HepG2 (cell line): ENCODE data around the gene SEPTIN2. TPM values are rescaled to one million over a fixed set of nuclear protein-coding genes. Genes with fewer than 3 reads are reported as not detected.

Experiments used
- ATF2 ChIP-seq: sonication (generic); formaldehyde crosslinking; IDR thresholded peaks from 2 replicates; pipeline ENCODE4 v1.4.0; 2020; ENCODE audit warnings: missing genetic modification reagents
- CEBPB ChIP-seq: IDR thresholded peaks from 2 replicates; pipeline ENCODE4 v1.6.1; 2011; ENCODE audit warnings: low read depth, low read length, improper control_type of control experiment, borderline replicate concordance
- ETV5 ChIP-seq: IDR thresholded peaks from 2 replicates; pipeline ENCODE4 v1.6.1; 2018; ENCODE audit warnings: missing biosample characterization, missing genetic modification reagents, inconsistent platforms, borderline replicate concordance
- FOXK2 ChIP-seq: fragments of 450-650 bp; IDR thresholded peaks from 2 replicates; pipeline ENCODE4 v1.6.1; 2016
- HMGXB4 ChIP-seq, 2 experiments: sonication (generic) in 1 of 2; formaldehyde crosslinking in 1 of 2; IDR thresholded peaks; 2 replicates each; pipeline versions ENCODE4 v1.4.0 to v1.6.1; 2018 to 2020; ENCODE audit warnings: missing genetic modification reagents in 2 of 2, borderline replicate concordance in 1 of 2, low read depth in 1 of 2, mild to moderate bottlenecking in 1 of 2, missing biosample characterization in 1 of 2
- HNRNPLL ChIP-seq: fragments of 200-400 bp; formaldehyde crosslinking; IDR thresholded peaks from 2 replicates; pipeline ENCODE4 v1.6.1; 2017; ENCODE audit warnings: mild to moderate bottlenecking, low read depth, low read length; ENCODE audit not compliant: poor library complexity, severe bottlenecking
- JUN ChIP-seq: sonication (generic); formaldehyde crosslinking; IDR thresholded peaks from 2 replicates; pipeline ENCODE4 v1.4.0; 2020; ENCODE audit warnings: mild to moderate bottlenecking, missing genetic modification reagents
- KDM2A ChIP-seq: sonication (generic); formaldehyde crosslinking; IDR thresholded peaks from 2 replicates; pipeline ENCODE4 v1.4.0; 2020; ENCODE audit warnings: low read depth, missing genetic modification reagents, borderline replicate concordance
- MTA1 ChIP-seq: sonication (generic); formaldehyde crosslinking; IDR thresholded peaks from 2 replicates; pipeline ENCODE4 v1.4.0; 2020; ENCODE audit warnings: missing genetic modification reagents, mild to moderate bottlenecking, borderline replicate concordance
- NCOA5 ChIP-seq: sonication (generic); formaldehyde crosslinking; IDR thresholded peaks from 2 replicates; pipeline ENCODE4 v1.4.0; 2020; ENCODE audit warnings: missing genetic modification reagents
- SOX6 ChIP-seq, 2 experiments: fragments of 450-650 bp in 1 of 2; sonication (generic) in 1 of 2; formaldehyde crosslinking in 1 of 2; IDR thresholded peaks; 2 replicates each; pipeline versions ENCODE4 v1.4.0 to v1.6.1; 2017 to 2020; ENCODE audit warnings: antibody characterized with exemption in 1 of 2, mild to moderate bottlenecking in 1 of 2, missing genetic modification reagents in 1 of 2
- TBX2 ChIP-seq: sonication (generic); formaldehyde crosslinking; IDR thresholded peaks from 2 replicates; pipeline ENCODE4 v1.5.0; 2020; ENCODE audit warnings: missing genetic modification reagents, mild to moderate bottlenecking, borderline replicate concordance
- XBP1 ChIP-seq: sonication (generic); formaldehyde crosslinking; IDR thresholded peaks from 2 replicates; pipeline ENCODE4 v1.5.0; 2020; ENCODE audit warnings: missing genetic modification reagents
- ZFP37 ChIP-seq: sonication (generic); formaldehyde crosslinking; IDR thresholded peaks from 2 replicates; pipeline ENCODE4 v1.4.0; 2020; ENCODE audit warnings: missing genetic modification reagents, borderline replicate concordance
- ZNF142 ChIP-seq: sonication (generic); formaldehyde crosslinking; IDR thresholded peaks from 2 replicates; pipeline ENCODE4 v1.4.0; 2020; ENCODE audit warnings: missing genetic modification reagents
- ZNF563 ChIP-seq: sonication (generic); formaldehyde crosslinking; IDR thresholded peaks from 2 replicates; pipeline ENCODE4 v1.8.0; 2022; ENCODE audit warnings: mild to moderate bottlenecking, moderate library complexity, missing genetic modification reagents
- ZNF614 ChIP-seq: IDR thresholded peaks from 2 replicates; pipeline ENCODE4 v1.6.1; 2018; ENCODE audit warnings: missing biosample characterization, missing genetic modification reagents, inconsistent platforms, borderline replicate concordance
- ZNF644 ChIP-seq: IDR thresholded peaks from 2 replicates; pipeline ENCODE4 v1.6.1; 2016; ENCODE audit warnings: low read depth
- ZNF772 ChIP-seq: sonication (generic); formaldehyde crosslinking; IDR thresholded peaks from 2 replicates; pipeline ENCODE4 v1.5.0; 2020; ENCODE audit warnings: mild to moderate bottlenecking, missing genetic modification reagents
- ZNF776 ChIP-seq: sonication (generic); formaldehyde crosslinking; IDR thresholded peaks from 2 replicates; pipeline ENCODE4 v1.4.0; 2020; ENCODE audit warnings: mild to moderate bottlenecking, missing genetic modification reagents
- ZNF83 ChIP-seq: sonication (generic); formaldehyde crosslinking; IDR thresholded peaks from 2 replicates; pipeline ENCODE4 v1.4.0; 2020; ENCODE audit warnings: missing genetic modification reagents, mild to moderate bottlenecking, borderline replicate concordance
- polyA plus RNA-seq, 8 experiments: library from polyadenylated mRNA; depleted of rRNA in 3 of 8; stranded (reverse) in 7 of 8; unstranded in 1 of 8; fragments of >200 nt; fragmentation: Illumina TruSeq in 4 of 8; extraction: Trizol in 4 of 8; gene quantifications; 2 replicates each; pipeline versions ENCODE4 v1.2.1 to v1.2.3, GENCODE V29; 2011 to 2016; ENCODE audit warnings: low read depth in 4 of 8, missing spikeins in 1 of 8, mixed read lengths in 1 of 8; ENCODE audit not compliant: insufficient read depth in 1 of 8
- total RNA-seq, 5 experiments: library from RNA; depleted of rRNA; stranded (reverse); fragments of >200 nt; fragmentation: Illumina TruSeq; extraction: Trizol; gene quantifications; 2 replicates each; pipeline ENCODE4 v1.2.3, GENCODE V29; 2016; ENCODE audit warnings: low read depth in 1 of 5

The SEPTIN2 gene
- total and polyA plus RNA-seq, 2 of the 13 experiments (the other 11 are each of a cell fraction or from before 2014, with no cell fraction given) = 493 to 733 TPM

GRCh38 chr2:241271706-241272302, 43.9 kb upstream of the SEPTIN2 start (continued):
- no peak for TF ChIP-seq ZNF142 (CRISPR knock-in tag)
- no peak for TF ChIP-seq ATF2 (CRISPR knock-in tag)
- no peak for TF ChIP-seq CEBPB
- TF ChIP-seq SOX6 (IDR thresholded peaks at IDR 0.05) = no peak
- TF ChIP-seq SOX6 (CRISPR knock-in tag; IDR thresholded peaks at IDR 0.05) = no peak; the same call in none of the 2 replicates
- no peak for TF ChIP-seq XBP1
- TF ChIP-seq TBX2 (CRISPR knock-in tag) = peak; percentile 37; the same call in 1 of the 2 replicates
- TF ChIP-seq ZNF563 (CRISPR knock-in tag) = no peak; the same call in 1 of the 2 replicates
- no peak for TF ChIP-seq NCOA5 (CRISPR knock-in tag)
- TF ChIP-seq ZNF614 (CRISPR knock-in tag) = peak; percentile 23; the same call in 1 of the 2 replicates
- 0 out of 2 replicates have a peak, but pooled peaks have one; percentile 60 for TF ChIP-seq ZNF83 (CRISPR knock-in tag)
- 0 out of 2 replicates have a peak, but pooled peaks have one; percentile 28 for TF ChIP-seq ZNF772 (CRISPR knock-in tag)
- no peak for TF ChIP-seq ZNF644 (CRISPR knock-in tag)
- peak; percentile 39; the same call in 1 of the 2 replicates for TF ChIP-seq KDM2A (CRISPR knock-in tag)
- no peak for TF ChIP-seq FOXK2
- TF ChIP-seq JUN (CRISPR knock-in tag) = no peak
- TF ChIP-seq ZFP37 (CRISPR knock-in tag) = no peak
- peak; percentile 44 for TF ChIP-seq HNRNPLL
- TF ChIP-seq HMGXB4 (CRISPR knock-in tag; IDR thresholded peaks at IDR 0.05; ENCODE audit: borderline replicate concordance in 1 of 2, low read depth in 1 of 2) = peak in 1 of 2 experiments; percentile 38; a peak in 1 of 4 replicates
- no peak for TF ChIP-seq MTA1
- TF ChIP-seq ETV5 (CRISPR knock-in tag) = peak; percentile 39; the same call in 1 of the 2 replicates
- TF ChIP-seq ZNF776 (CRISPR knock-in tag) = no peak
